B cell (primary cell): ENCODE results near the gene UROS. TPM values are rescaled to one million over a fixed set of nuclear protein-coding genes. Genes with fewer than 3 reads are reported as not detected.

Experiments
- ATAC-seq: fragments of 200-7000 bp; cut with Tn5 transposase; one replicate; pipeline ENCODE4 v1.10.0; 2021; ENCODE audit warnings: low read depth, mild to moderate bottlenecking, moderate number of reproducible peaks, moderate library complexity
- CTCF ChIA-PET: fragments of 350-600 bp; sonication (Branson Sonifier 250); formaldehyde crosslinking; loops from one replicate; lab custom pipeline; 2021; ENCODE audit warnings: antibody characterized with exemption, inconsistent platforms; lab: Charles Lee
- POLR2A ChIA-PET: fragments of 350-600 bp; sonication (Branson Sonifier 250); formaldehyde crosslinking; loops from one replicate; lab custom pipeline; 2021; ENCODE audit warnings: antibody characterized with exemption; lab: Charles Lee
- DNase-seq: peaks from one replicate; pipeline ENCODE4 v3.0.0; 2013
- H2AFZ ChIP-seq: 2 replicates; pipeline ENCODE4 v1.6.1; 2012; ENCODE audit warnings: mild to moderate bottlenecking, low read depth, low read length; ENCODE audit not compliant: insufficient read depth, poor library complexity, severe bottlenecking
- H3K27ac ChIP-seq, 2 donors: 1 replicate in 1 of 2; 2 replicates in 1 of 2; pipeline ENCODE4 v1.5.1; 2012 to 2013; ENCODE audit warnings: low read length in 2 of 2, mild to moderate bottlenecking in 2 of 2, moderate library complexity in 1 of 2
- H3K27me3 ChIP-seq, 4 experiments: fragments of 200-600 bp in 1 of 4; sonication (generic) in 1 of 4; replicated peaks in 1 of 4; 1 replicate in 2 of 4; 2 replicates in 2 of 4; pipeline versions ENCODE4 v1.6.1 to v1.7.0; 2013 to 2016; ENCODE audit warnings: low read length in 3 of 4, mild to moderate bottlenecking in 2 of 4, mixed read lengths in 1 of 4, moderate library complexity in 1 of 4; ENCODE audit not compliant: insufficient read depth in 4 of 4, control insufficient read depth in 3 of 4; ENCODE audit errors: control extremely low read depth in 1 of 4
- H3K36me3 ChIP-seq, 2 experiments: replicated peaks in 1 of 2; 1 replicate in 1 of 2; 2 replicates in 1 of 2; pipeline versions ENCODE4 v1.6.1 to v1.7.1; 2013; ENCODE audit warnings: low read length in 1 of 2; ENCODE audit not compliant: insufficient read depth in 2 of 2, control insufficient read depth in 1 of 2; ENCODE audit errors: control extremely low read depth in 1 of 2, extremely low read depth in 1 of 2
- H3K4me1 ChIP-seq, 2 donors: fragments of 200-600 bp in 1 of 2; sonication (generic) in 1 of 2; 1 replicate in 1 of 2; 2 replicates in 1 of 2; pipeline versions ENCODE4 v1.5.1 to v1.6.1; 2013 to 2017; ENCODE audit warnings: low read length in 2 of 2; ENCODE audit not compliant: control insufficient read depth in 2 of 2, insufficient read depth in 2 of 2
- H3K4me2 ChIP-seq: replicated peaks from 2 replicates; pipeline ENCODE3; 2012; ENCODE audit warnings: mild to moderate bottlenecking, low read depth, low read length; ENCODE audit not compliant: poor library complexity, severe bottlenecking
- H3K4me3 ChIP-seq, 5 experiments: fragments of 200-600 bp in 1 of 5; sonication (generic) in 1 of 5; 1 replicate in 3 of 5; 2 replicates in 2 of 5; pipeline versions ENCODE4 v1.5.1 to v1.7.0; 2011 to 2016; ENCODE audit warnings: low read length in 4 of 5, mild to moderate bottlenecking in 4 of 5, low read depth in 2 of 5, control low read depth in 1 of 5, moderate library complexity in 1 of 5; ENCODE audit not compliant: insufficient read depth in 1 of 5; ENCODE audit errors: control extremely low read depth in 1 of 5, extremely low read depth in 1 of 5
- H3K79me2 ChIP-seq: fragments of 200-600 bp; sonication (generic); one replicate; pipeline ENCODE4 v1.6.0; 2016; ENCODE audit warnings: low read length; ENCODE audit not compliant: control insufficient read depth, insufficient read depth
- H3K9ac ChIP-seq: fragments of 200-600 bp; sonication (generic); 2 replicates; pipeline ENCODE4 v1.6.1; 2017; ENCODE audit warnings: mild to moderate bottlenecking, low read length, moderate library complexity
- H3K9me3 ChIP-seq, 3 donors: one replicate each; pipeline versions ENCODE4 v1.6.1 to v1.7.1; 2013; ENCODE audit warnings: low read length in 2 of 3; ENCODE audit not compliant: control insufficient read depth in 2 of 3, insufficient read depth in 1 of 3; ENCODE audit errors: control extremely low read depth in 1 of 3
- H4K20me1 ChIP-seq: 2 replicates; pipeline ENCODE4 v1.6.0; 2012; ENCODE audit warnings: mild to moderate bottlenecking, low read length; ENCODE audit not compliant: insufficient read depth, control insufficient read depth, poor library complexity, severe bottlenecking
- H3K27ac Mint-ChIP-seq: one replicate; pipeline ENCODE4 v1.8.0; 2021; ENCODE audit warnings: mixed read lengths
- H3K27me3 Mint-ChIP-seq: one replicate; pipeline ENCODE4 v1.8.0; 2021; ENCODE audit warnings: mixed read lengths
- H3K4me1 Mint-ChIP-seq: one replicate; pipeline ENCODE4 v1.8.0; 2021; ENCODE audit warnings: mixed read lengths
- H3K4me3 Mint-ChIP-seq: one replicate; pipeline ENCODE4 v1.8.0; 2021; ENCODE audit warnings: mixed read lengths
- H3K9me3 Mint-ChIP-seq: one replicate; pipeline ENCODE4 v1.8.0; 2022; ENCODE audit warnings: mixed read lengths; ENCODE audit not compliant: insufficient read depth
- EZH2 ChIP-seq: IDR thresholded peaks from 2 replicates; pipeline ENCODE4 v1.6.1; 2012; ENCODE audit warnings: borderline replicate concordance, low read depth, mild to moderate bottlenecking, moderate library complexity, low read length; ENCODE audit not compliant: insufficient read depth, poor library complexity, severe bottlenecking
- WGBS: methylation state at CpG from one replicate; pipeline ENCODE4 v1.1.5; 2013; ENCODE audit warnings: missing lambda C conversion rate; ENCODE audit not compliant: insufficient coverage; 5-methylcytosine and 5-hydroxymethylcytosine counted together
- intact Hi-C: fragments of 100-400 bp; cut with micrococcal nuclease; formaldehyde crosslinking; loops from one replicate; pipeline ENCODE4 v1.10.0; 2022
- polyA plus RNA-seq: library from polyadenylated mRNA; depleted of rRNA; stranded (reverse); fragments of >200 nt; gene quantifications from 2 replicates; pipeline ENCODE4 v1.2.3, GENCODE V29; 2012
- total RNA-seq, 2 donors: library from RNA; stranded (reverse); fragments of 120-200 nt in 1 of 2; gene quantifications; 1 replicate in 1 of 2; 2 replicates in 1 of 2; pipeline versions ENCODE4 v1.2.3 to v1.2.4, GENCODE V29; 2013 to 2022
- TF ChIP-seq, protein P1 (sequence below): fragments of 200-600 bp; IDR thresholded peaks from one replicate; pipeline ENCODE4 v1.8.0; 2022; ENCODE audit warnings: antibody characterized with exemption, mild to moderate bottlenecking

The UROS gene
- total and polyA plus RNA-seq, 2 donors (not counting 1 experiment from before 2014, with no cell fraction given), result 28.3 to 37.1 TPM

GRCh38 chr10:125845617-125846016 is 22.6 kb upstream of the UROS start:
- POLR2A ChIA-PET, result no interaction called here
- Histone ChIP-seq H3K4me3 (no peak overlapping the region), H3K9me3 (no peaks in the 10 kb centered on the region), H4K20me1 (no peaks in the 10 kb centered on the region), H3K27ac (no peak overlapping the region), H3K4me2 (no peak overlapping the region), H3K27me3 (no peaks in the 10 kb centered on the region), H3K79me2 (no peaks in the 10 kb centered on the region), H3K36me3 (peaks cover 0 to 18% of the 10 kb centered on the region in 2 experiments), H3K4me1 (no peaks in the 10 kb centered on the region), H3K9ac (no peak overlapping the region), H2AFZ (no peak overlapping the region)
- H3K4me3 Mint-ChIP-seq, result no peak overlapping the region
- no peak overlapping the region for H3K27ac Mint-ChIP-seq
- H3K9me3 Mint-ChIP-seq, result no peaks in the 10 kb centered on the region
- intact Hi-C loops, result no loop called here
- DNase-seq, result no peak
- no peaks in the 10 kb centered on the region for H3K27me3 Mint-ChIP-seq
- 100% methylated on average over 8 of the region's 11 CpGs for WGBS
- H3K4me1 Mint-ChIP-seq, result no peaks in the 10 kb centered on the region
- ATAC-seq, result no peak
- TF ChIP-seq, protein P1, sequence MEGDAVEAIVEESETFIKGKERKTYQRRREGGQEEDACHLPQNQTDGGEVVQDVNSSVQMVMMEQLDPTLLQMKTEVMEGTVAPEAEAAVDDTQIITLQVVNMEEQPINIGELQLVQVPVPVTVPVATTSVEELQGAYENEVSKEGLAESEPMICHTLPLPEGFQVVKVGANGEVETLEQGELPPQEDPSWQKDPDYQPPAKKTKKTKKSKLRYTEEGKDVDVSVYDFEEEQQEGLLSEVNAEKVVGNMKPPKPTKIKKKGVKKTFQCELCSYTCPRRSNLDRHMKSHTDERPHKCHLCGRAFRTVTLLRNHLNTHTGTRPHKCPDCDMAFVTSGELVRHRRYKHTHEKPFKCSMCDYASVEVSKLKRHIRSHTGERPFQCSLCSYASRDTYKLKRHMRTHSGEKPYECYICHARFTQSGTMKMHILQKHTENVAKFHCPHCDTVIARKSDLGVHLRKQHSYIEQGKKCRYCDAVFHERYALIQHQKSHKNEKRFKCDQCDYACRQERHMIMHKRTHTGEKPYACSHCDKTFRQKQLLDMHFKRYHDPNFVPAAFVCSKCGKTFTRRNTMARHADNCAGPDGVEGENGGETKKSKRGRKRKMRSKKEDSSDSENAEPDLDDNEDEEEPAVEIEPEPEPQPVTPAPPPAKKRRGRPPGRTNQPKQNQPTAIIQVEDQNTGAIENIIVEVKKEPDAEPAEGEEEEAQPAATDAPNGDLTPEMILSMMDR, result no peak
- TF ChIP-seq EZH2, result no peak
- CTCF ChIA-PET, result no interaction called here

- Histone ChIP-seq H3K4me1 (no peaks in the 10 kb centered on the region), H2AFZ (no peak overlapping the region), H3K27me3 (no peaks in the 10 kb centered on the region), H3K4me2 (no peak overlapping the region), H4K20me1 (no peaks in the 10 kb centered on the region), H3K79me2 (no peaks in the 10 kb centered on the region), H3K9ac (no peak overlapping the region), H3K4me3 (no peak overlapping the region), H3K9me3 (no peaks in the 10 kb centered on the region), H3K36me3 (peaks cover 0 to 26% of the 10 kb centered on the region in 2 experiments), H3K27ac (no peak overlapping the region)
- TF ChIP-seq EZH2, result no peak
- TF ChIP-seq, protein P1, result no peak
- ChIA-PET CTCF (no interaction called here), POLR2A (no interaction called here)
- Mint-ChIP-seq H3K4me3 (no peak overlapping the region), H3K27ac (no peak overlapping the region), H3K4me1 (no peaks in the 10 kb centered on the region), H3K27me3 (no peaks in the 10 kb centered on the region), H3K9me3 (no peaks in the 10 kb centered on the region)
- WGBS, result 100% methylated on average over 7 of the region's 7 CpGs
- ATAC-seq (no peak), DNase-seq (no peak)
- intact Hi-C loops, result no loop called here
These were observed 21.7 kb upstream of the UROS start for GRCh38 chr10:125844751-125845221.
